HG03442 (cell line): Measurements from ENCODE around the gene UGT1A4.
"Not testable (repeated sequence)": the region's sequence is repeated elsewhere in the genome, so short reads cannot be mapped to it uniquely, and the experiment has no call there.

ENCODE experiments used
- ATAC-seq: cut with Tn5 transposase; IDR thresholded peaks from one replicate; pipeline ENCODE4 v1.9.1; 2021; ENCODE audit warnings: mild to moderate bottlenecking, moderate library complexity; ENCODE audit not compliant: unreplicated experiment

Gene UGT1A4

DNA sequence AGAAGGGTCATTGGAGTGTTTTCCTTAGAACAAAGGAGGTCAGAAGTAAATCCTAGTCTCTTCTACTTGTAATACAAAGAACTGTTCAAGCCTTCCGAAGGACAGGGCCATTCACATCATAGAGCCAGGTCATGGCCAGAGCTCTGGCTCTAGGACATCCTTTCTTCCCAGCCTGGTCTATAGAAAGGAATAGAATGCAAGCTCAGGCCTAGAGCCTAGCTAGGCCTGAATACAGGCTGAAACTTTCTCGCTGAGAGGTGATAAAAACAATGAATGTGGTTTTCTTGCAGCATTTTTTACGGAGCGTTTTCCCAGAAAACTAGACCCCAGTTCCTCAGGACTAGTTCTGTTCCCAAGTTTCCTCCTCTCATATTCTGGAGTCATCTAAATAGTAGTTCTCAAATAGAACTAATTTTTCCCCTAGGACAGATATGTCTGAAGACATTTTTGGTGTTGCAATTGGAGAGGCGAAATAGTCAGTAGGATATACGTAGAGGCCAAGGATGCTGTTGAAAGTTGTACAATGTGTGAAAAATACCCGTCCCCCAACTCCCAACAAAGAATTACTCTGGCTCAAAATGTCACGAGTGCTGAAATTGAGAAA is 19.0 kb upstream of the UGT1A4 start:
- no peak for ATAC-seq

DNA sequence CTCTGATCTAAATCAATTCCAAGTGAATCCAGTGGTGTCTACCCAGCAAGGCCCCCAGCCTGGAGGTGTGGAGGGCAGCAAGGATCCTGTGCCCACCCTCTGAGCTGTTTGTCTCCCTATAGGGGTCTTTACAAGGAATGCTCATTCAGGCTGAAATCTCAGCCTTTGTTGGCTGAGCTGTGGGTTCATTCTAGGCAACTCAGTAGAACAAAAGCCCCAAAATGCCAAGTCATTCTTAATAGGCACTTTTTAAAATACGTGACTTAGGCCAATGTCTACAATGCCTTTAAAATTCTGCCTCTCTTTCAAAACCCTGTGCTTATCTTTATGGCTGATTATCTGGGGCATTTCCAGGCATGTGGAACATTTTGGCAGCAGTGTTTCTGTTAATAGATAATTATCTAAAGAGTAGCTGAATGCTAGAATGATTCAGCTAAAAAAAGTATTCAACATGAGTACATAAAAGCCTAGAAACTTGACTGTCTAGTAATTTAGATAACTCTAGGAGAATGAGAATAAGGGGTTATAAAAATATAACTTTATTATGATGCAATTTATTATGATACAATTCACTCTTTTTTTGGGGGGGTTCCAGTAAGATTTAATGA is 18.4 kb upstream of the UGT1A4 start:
- no peak for ATAC-seq

DNA sequence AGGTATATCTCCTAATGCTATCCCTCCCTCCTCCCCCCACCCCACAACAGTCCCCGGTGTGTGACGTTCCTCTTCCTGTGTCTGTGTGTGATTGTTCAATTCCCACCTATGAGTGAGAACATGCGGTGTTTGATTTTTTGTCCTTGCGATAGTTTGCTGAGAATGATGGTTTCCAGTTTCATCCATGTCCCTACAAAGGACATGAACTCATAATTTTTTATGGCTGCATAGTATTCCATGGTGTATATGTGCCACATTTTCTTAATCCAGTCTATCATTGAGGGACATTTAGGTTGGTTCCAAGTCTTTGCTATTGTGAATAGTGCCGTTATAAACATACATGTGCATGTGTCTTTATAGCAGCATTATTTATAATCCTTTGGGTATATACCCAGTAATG is 17.7 kb upstream of the UGT1A4 start:
- ATAC-seq: not testable (repeated sequence)

DNA sequence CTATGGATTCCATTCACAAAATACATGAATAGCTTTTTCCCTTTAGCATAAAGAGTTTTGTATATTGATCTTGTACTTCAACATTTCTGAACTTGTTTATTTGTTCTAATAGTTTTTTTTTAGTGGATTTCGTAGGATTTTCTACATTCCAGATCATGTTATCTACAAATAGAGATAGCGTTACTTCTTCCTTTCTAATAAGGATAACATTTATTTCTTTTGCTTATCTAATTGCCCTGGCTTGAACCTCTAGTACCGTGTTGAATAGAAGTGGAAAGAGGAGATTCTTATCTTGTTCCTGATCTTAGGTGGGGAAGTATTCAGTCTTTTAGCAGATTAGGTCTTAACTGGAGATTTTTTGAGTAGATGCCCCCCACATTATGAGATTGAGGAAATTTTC is 16.3 kb upstream of the UGT1A4 start:
- ATAC-seq: no peak

DNA sequence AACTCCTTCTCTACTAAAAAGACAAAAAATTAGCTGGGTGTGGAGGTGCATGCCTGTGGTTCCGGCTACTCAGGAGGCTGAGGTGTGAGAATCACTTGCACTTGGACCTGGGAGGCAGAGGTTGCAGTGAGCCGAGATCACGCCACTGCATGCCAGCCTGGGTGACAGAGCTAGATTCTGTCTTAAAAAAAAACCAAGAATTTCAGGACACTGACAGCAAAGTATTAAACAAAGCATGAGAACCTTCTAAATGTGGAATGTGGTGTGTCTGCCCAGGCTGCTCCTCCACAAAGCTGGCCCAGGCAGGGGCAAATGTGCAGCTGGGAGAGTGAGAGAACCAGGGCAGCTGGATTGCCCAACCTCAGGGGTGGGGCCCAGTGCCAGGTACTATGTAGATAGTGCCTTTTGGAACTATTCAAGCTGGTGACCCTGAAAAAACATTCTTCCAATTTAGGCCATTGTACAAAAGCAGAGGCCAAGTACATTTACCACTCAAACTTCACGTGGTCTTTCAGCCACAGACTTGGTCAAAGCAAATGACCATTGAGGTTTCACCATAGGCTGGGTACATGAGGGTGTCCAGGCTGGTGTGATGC is 12.5 kb upstream of the UGT1A4 start:
- no peak for ATAC-seq

DNA sequence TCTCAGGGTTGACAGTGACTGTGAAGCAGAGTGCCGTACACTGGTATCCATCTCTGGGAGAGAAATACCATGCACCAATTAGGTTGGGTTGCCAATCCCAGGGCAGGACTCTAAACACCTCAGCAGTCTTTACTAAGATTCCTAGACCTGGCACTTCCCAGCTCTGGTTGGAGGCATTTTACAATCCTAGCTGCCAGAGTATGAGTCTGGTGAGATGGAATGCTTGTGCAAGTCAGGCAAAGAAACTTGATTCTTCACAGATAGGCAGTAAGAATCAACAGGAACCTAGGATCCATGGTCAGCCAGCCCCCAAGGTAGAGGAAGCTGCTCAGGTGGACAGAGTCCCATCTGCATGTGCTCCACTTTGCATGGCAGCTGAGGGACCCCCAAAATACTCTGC is 11.8 kb upstream of the UGT1A4 start:
- no peak for ATAC-seq

DNA sequence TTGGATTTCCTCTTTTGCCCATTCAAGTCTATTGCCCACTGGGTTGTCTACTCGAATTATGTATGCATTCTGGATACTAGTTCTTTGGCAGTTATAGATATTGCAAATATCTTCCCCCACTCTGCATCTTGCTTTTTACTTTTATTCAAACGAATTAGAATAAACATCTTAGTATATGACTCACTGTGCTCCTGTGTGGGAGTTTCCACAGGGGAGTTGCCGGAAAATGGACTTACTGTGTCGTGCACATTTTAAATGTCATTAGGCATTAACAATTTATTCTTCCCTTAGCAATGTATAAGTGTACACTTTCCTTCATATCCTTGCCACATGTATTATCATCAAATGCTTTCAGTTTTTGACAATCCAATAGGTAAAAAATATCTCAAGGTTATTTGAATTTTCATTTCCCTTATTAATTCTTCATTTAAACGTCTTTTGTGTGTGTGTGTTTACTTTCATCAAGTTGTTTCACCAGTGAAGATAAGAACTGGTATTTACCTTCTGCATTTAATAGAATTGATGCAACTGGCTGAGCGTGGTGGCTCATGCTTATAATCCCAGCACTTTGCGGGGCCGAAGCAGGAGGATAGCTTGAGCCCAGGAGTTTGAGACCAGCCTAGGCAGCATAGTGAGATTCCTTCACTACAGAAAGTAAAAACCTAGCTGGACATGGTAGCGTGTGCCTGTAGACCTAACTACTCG is 10.4 kb upstream of the UGT1A4 start:
- ATAC-seq: no peak

DNA sequence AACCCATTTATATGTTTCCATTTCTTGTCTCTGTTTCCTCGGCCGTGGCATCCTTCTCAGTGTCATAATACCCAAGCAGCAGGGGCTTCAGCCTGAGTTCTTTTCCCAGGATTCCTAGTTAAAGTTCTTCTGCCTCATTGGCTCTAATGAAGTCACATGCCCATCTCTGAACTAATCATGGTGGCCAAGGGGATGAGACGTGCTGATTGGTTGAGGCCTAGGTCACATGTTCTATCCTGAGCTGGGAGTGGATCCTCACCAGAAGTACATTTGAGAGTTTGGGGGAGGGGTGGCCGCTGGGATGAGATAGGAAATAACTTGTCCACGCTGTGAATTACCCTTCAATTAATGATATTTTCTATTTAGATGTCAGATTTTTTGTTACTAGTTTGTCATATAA is 9.6 kb upstream of the UGT1A4 start:
- ATAC-seq: no peak

DNA sequence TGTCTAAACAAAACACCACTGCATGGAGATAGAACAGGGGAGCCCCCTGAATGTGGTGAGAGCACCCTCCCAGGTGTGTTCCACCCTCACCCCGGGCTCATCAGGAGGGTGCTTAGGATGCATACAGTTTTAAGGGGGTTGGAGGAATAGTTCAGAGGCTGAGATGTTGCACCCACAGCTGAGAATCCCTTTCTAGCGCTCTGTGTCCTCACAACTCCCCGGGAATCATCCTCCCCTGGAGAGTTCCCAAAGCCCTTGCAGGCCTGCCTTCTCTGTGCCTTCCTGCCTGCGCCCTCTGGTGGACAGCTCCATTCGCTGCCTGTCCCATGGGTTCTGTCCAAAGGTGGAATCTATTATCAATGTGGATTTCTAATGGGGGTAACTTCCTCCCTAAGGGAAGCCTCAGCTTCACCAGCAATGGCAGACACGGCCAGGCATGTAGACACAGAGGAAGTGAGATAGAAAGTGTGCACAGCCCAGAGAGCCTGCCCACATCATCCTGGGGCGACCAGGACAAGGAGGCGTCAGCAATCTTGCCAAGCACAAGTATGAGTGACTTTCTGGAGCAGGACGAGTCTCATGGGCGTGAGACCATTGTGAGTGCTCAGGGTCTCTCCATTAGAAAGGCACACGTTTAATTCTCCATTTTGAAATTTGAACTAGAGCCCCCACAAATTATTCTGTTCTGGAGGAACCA is 7.1 kb upstream of the UGT1A4 start:
- no peak for ATAC-seq

DNA sequence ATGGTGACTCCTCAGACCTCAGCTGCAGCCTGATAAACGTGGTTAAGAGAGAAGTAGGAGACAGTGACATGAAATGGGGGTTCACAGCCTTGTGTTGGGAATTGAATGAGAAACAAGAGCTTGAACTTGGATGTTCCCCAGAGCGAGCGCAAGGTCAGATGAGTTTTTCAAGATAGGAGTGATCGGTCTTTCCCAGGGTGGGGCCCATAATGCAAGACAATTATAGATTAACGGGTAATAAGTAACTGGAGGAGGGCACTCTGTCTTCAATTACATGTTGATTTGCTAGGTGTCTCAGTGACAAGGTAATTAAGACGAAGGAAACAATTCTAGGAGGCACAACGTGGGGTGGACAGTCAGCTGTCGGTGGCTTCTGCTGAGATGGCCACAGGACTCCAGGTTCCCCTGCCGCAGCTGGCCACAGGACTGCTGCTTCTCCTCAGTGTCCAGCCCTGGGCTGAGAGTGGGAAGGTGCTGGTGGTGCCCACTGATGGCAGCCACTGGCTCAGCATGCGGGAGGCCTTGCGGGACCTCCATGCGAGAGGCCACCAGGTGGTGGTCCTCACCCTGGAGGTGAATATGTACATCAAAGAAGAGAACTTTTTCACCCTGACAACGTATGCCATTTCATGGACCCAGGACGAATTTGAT is 5.8 kb upstream of the UGT1A4 start, which contains the start of gene UGT1A5:
Gene UGT1A5 (plus strand): TSS at position 297 of the 651 bp plus-strand sequence. CDS start 85 bp downstream, at position 382.
- no peak for ATAC-seq

DNA sequence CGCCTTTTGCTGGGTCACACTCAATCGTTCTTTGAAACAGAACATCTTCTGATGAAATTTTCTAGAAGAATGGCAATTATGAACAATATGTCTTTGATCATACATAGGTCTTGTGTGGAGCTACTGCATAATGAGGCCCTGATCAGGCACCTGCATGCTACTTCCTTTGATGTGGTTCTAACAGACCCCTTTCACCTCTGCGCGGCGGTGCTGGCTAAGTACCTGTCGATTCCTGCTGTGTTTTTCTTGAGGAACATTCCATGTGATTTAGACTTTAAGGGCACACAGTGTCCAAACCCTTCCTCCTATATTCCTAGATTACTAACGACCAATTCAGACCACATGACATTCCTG is 5.3 kb upstream of the UGT1A4 start:
- no peak for ATAC-seq

DNA sequence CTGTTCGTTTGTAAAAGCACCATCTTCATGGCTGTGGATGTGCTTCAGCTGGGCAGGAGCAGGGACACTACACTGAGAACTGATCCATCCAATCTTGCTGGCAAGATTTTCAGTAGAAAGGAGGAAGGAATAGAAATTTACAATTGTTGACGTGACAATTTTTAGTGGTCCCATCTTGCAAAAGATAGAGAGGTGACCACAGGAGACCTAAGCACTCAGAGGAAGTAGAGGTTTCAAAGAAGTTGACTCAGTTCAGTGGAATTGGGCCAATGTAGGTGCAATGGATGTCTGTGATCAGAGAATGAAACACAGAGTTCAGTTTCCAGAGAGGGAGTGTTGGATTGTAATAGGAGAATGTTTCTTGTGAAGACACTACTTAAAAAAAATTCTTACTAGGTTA is 4.4 kb upstream of the UGT1A4 start:
- no peak for ATAC-seq

DNA sequence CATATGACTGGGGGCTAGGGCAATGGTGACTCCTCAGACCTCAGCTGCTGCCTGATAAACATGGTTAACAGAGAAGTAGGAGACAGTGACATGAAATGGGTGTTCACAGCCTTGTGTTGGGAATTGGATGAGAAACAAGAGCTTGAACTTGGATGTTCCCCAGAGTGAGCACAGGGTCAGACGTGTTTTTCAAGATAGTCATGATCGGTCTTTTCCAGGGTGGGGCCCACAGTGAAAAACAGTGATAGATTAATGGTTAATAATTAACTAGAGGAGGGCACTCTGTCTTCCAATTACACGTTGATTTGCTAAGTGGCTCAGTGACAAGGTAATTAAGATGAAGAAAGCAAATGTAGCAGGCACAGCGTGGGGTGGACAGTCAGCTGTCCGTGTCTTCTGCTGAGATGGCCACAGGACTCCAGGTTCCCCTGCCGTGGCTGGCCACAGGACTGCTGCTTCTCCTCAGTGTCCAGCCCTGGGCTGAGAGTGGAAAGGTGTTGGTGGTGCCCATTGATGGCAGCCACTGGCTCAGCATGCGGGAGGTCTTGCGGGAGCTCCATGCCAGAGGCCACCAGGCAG is 10.3 kb downstream of the UGT1A4 start, which contains the start of gene UGT1A3:
Gene UGT1A3 (plus strand): TSS at position 320 of the 579 bp plus-strand sequence. CDS start 85 bp downstream, at position 405.
- no peak for ATAC-seq

DNA sequence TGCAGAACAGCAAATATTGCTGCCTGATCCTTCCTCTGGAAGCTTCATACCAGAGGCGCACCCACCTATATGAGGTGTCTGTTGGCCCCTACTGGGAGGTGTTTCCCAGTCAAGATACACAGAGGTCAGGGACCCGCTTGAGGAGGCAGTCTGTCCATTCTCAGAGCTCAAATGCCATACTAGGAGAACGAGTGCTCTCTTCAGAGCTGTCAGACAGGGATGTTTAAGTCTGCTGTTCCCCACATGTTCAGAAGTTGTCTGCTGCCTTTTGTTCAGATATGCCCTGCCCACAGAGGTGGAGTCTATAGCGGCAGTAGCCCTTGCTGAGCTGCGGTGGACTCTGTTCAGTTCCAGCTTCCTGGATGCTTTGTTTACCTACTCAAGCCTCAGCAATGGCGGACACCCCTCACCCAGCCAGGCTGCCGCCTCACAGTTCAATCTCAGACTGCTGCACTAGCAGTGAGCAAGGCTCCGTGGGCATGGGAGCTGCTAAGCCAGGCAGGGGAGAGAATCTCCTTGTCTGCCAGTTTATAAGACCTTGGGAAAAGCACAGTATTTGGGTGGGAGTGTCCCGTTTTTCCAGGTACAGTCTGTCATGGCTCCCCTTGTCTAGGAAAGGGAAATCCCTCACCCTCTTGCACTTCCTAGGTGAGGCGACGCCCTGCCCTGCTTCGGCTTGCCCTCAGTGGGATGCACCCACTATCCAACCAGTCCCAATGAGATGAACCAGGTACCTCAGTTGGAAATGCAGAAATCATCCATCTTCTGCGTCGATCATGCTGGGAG is 18.5 kb downstream of the UGT1A4 start:
- not testable (repeated sequence) for ATAC-seq

DNA sequence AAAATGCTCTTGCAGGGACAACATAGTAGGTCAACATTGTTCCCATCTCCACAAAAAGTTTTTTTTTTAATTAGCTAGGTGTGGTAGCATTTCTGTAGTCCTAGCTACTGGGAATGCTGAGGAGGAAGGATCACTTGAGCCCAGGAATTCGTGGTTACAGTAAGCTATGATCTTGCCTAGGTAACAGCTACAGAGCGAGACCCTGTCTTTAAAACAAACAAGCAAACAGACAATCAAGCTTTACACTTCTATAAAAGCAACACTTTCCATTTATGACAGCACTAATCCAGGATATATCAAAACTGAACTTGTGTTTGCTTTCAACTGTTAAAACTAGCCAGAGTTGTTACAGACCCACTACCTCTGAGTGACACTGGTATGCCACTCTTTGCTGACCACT is 22.3 kb downstream of the UGT1A4 start:
- no peak for ATAC-seq

DNA sequence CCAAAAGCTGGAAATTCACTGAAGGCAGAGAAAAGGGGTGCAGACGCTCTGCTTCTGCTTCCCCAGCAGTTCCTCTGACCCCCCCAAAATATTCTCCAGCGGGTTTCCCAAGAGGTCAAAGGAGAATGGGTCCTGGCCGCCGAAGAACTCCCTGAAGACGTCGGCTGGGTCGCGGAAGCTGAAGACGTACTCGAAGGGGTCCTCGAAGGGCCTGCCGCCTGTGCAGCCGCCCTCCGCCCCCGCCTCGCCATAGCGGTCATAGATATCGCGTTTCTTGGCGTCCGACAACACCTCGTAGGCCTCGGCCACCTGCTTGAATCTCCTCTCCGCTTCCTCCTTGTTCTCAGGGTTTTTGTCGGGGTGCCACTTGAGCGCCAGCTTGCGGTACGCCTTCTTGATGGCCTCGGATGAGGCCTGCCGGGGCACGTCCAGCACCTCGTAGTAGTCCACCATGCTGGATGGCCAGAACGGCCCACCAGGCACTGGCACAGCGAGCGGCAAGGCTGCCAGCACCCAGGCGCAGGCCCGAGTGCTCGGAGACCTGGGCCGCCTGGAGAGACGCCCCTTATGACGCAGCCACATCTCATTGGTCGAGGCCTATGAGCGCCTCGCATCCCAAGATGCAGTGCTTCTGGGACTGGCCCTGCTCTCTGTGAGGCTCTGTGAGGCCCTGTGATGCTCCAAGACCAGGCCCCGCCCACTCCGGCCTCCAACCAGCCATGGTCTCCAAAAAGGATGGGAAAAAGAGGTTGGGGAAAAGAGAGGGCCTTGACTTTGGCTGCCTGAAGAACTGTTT is 25.1 kb downstream of the UGT1A4 start:
- no peak for ATAC-seq

DNA sequence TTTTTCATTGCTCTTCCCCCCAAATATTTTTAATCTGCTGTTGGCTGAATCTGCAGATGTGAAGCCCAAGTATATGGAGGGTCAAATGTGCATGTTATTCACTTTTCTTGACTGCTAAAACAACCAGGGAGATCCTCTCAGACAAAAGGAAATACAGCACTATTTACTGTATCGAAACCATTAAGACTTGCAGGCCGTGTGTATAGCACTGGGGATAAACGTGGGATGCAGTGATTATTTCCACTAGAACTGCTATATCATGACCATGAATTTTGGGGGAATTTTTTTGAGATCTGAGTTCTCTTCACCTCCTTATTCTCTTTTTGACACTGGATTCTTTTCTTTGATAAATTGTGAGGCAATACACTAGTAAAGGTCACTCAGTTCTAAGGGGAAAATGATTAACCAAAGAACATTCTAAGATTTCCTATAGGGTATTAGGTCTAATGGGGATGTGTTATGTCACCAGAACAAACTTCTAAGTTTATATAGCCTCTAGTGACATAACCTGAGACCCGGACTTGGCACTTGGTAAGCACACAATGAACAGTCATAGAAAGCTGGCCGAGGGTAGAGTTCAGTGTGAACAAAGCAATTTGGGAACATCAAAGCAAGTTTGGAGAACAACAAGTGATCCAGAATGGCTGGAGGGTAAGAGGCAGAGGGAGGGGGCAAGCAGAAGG is 26.7 kb downstream of the UGT1A4 start:
- ATAC-seq: no peak

DNA sequence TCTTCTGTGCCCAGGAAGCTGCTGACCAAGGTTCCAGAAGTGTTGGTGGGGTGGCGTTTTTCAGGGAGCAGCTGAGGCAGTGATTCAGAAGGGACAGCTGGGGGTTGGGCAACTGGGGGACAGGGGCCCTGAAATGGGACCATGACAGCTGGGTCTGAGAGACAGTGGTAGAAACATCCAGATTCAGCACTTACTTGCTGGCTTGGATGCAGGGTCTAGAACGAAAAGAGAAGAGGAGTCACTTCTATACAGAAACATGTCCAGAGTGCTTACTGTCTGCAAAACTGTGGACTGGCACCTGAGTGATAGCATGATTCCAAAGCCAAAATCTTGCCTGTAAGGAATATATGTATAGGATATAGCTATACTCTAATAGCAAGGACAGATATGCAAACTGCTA is 27.3 kb downstream of the UGT1A4 start:
- not testable (repeated sequence) for ATAC-seq
